ENCODE measurements around the gene SLC11A2. TPM values are rescaled to one million over a fixed set of nuclear protein-coding genes. Genes with fewer than 3 reads are reported as not detected.

Gene SLC11A2
- total and polyA plus RNA-seq, 2 experiments from 2014 or later, result 19.4 to 48.9 TPM

DNA sequence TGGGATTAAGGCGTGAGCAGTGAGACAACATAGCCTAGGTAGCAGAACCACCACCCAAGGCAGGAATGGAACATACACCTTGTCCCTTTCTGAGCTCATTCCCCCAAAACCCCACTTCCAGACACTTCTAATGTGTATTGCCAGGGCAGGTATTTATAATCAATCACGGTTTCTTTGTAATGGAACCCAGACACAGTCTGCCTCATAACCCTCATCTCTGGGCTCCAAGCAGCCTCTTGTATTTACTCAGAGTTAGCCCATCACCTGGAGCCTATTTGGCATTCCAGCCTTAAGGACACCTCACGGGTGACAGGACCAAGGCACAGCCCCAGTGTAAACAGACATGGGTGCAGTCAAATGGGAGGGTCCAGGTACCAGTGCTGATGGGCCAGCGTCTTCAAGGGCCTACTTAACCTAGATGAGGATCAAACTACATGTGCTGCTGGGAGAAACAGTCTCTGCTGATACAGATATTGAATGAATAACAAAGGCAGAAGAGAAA, 76.3 kb downstream of the SLC11A2 start (continued):
- TF ChIP-seq, protein P1, sequence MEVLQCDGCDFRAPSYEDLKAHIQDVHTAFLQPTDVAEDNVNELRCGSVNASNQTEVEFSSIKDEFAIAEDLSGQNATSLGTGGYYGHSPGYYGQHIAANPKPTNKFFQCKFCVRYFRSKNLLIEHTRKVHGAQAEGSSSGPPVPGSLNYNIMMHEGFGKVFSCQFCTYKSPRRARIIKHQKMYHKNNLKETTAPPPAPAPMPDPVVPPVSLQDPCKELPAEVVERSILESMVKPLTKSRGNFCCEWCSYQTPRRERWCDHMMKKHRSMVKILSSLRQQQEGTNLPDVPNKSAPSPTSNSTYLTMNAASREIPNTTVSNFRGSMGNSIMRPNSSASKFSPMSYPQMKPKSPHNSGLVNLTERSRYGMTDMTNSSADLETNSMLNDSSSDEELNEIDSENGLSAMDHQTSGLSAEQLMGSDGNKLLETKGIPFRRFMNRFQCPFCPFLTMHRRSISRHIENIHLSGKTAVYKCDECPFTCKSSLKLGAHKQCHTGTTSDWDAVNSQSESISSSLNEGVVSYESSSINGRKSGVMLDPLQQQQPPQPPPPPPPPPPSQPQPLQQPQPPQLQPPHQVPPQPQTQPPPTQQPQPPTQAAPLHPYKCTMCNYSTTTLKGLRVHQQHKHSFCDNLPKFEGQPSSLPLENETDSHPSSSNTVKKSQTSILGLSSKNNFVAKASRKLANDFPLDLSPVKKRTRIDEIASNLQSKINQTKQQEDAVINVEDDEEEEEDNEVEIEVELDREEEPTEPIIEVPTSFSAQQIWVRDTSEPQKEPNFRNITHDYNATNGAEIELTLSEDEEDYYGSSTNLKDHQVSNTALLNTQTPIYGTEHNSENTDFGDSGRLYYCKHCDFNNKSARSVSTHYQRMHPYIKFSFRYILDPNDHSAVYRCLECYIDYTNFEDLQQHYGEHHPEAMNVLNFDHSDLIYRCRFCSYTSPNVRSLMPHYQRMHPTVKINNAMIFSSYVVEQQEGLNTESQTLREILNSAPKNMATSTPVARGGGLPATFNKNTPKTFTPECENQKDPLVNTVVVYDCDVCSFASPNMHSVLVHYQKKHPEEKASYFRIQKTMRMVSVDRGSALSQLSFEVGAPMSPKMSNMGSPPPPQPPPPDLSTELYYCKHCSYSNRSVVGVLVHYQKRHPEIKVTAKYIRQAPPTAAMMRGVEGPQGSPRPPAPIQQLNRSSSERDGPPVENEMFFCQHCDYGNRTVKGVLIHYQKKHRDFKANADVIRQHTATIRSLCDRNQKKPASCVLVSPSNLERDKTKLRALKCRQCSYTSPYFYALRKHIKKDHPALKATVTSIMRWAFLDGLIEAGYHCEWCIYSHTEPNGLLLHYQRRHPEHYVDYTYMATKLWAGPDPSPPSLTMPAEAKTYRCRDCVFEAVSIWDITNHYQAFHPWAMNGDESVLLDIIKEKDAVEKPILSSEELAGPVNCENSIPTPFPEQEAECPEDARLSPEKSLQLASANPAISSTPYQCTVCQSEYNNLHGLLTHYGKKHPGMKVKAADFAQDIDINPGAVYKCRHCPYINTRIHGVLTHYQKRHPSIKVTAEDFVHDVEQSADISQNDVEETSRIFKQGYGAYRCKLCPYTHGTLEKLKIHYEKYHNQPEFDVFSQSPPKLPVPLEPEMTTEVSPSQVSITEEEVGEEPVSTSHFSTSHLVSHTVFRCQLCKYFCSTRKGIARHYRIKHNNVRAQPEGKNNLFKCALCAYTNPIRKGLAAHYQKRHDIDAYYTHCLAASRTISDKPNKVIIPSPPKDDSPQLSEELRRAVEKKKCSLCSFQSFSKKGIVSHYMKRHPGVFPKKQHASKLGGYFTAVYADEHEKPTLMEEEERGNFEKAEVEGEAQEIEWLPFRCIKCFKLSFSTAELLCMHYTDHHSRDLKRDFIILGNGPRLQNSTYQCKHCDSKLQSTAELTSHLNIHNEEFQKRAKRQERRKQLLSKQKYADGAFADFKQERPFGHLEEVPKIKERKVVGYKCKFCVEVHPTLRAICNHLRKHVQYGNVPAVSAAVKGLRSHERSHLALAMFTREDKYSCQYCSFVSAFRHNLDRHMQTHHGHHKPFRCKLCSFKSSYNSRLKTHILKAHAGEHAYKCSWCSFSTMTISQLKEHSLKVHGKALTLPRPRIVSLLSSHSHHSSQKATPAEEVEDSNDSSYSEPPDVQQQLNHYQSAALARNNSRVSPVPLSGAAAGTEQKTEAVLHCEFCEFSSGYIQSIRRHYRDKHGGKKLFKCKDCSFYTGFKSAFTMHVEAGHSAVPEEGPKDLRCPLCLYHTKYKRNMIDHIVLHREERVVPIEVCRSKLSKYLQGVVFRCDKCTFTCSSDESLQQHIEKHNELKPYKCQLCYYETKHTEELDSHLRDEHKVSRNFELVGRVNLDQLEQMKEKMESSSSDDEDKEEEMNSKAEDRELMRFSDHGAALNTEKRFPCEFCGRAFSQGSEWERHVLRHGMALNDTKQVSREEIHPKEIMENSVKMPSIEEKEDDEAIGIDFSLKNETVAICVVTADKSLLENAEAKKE (CRISPR knock-in tag; IDR thresholded peaks at IDR 0.05), result no peak

DNA sequence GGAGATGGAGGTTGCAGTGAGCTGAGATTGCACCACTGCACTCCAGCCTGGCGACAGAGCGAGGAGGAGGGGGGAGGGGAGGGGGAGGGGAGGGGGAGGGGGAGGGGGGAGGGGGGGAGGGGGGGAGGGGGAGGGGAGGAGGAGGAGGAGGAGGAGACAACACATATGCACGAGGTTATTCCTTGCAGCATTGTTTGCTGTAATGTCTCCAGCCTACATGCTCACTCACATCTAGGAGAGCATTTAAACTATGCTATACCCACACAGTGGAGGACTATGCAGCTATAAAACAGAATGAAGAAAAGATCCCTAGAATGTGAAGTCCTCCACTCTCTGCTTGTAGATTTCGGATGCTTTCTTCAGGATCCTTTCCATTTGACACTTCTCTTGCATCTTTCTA, 77.4 kb downstream of the SLC11A2 start:
- Histone ChIP-seq H3K79me2 (replicated peaks; ENCODE audit: insufficient read depth) (no peaks in the 10 kb centered on the region), H3K4me1 (ENCODE audit: insufficient read depth) (no peaks in the 10 kb centered on the region), H2AFZ (no peak overlapping the region), H3K9me2 (ENCODE audit: insufficient read depth) (no peaks in the 10 kb centered on the region), H3K36me3 (ENCODE audit: insufficient read depth) (peaks cover 5% of the 10 kb centered on the region; the same call in 1 of the 2 replicates), H3F3A (replicated peaks; ENCODE audit: low read depth) (0 out of 2 replicates have a peak, but pooled peaks cover 3% of the 10 kb centered on the region), H3K4me2 (no peak overlapping the region), H3K27ac (ENCODE audit: low read depth) (no peak overlapping the region), H4K20me1 (replicated peaks; ENCODE audit: insufficient read depth) (no peaks in the 10 kb centered on the region), H3K27me3 (ENCODE audit: insufficient read depth) (no peaks in the 10 kb centered on the region), H3K4me3 (no peak overlapping the region)
- H3K27me3 Mint-ChIP-seq (ENCODE audit: insufficient read depth, low read depth, poor library complexity), result peaks cover 7% of the 10 kb centered on the region
- no peak overlapping the region for H3K27ac Mint-ChIP-seq
- H3K4me3 Mint-ChIP-seq, result no peak overlapping the region
- DNase-seq (ENCODE audit: low spot score) (no peak), ATAC-seq (no peak)
- H3K9me3 Mint-ChIP-seq, result peaks cover 11% of the 10 kb centered on the region; the same call in 2 of the 3 replicates
- no peaks in the 10 kb centered on the region; the same call in 2 of the 3 replicates for H3K36me3 Mint-ChIP-seq (ENCODE audit: low read depth)
- peaks cover 3% of the 10 kb centered on the region; the same call in 1 of the 3 replicates for H3K4me1 Mint-ChIP-seq
- TF ChIP-seq, protein P2, sequence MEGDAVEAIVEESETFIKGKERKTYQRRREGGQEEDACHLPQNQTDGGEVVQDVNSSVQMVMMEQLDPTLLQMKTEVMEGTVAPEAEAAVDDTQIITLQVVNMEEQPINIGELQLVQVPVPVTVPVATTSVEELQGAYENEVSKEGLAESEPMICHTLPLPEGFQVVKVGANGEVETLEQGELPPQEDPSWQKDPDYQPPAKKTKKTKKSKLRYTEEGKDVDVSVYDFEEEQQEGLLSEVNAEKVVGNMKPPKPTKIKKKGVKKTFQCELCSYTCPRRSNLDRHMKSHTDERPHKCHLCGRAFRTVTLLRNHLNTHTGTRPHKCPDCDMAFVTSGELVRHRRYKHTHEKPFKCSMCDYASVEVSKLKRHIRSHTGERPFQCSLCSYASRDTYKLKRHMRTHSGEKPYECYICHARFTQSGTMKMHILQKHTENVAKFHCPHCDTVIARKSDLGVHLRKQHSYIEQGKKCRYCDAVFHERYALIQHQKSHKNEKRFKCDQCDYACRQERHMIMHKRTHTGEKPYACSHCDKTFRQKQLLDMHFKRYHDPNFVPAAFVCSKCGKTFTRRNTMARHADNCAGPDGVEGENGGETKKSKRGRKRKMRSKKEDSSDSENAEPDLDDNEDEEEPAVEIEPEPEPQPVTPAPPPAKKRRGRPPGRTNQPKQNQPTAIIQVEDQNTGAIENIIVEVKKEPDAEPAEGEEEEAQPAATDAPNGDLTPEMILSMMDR (conservative IDR thresholded peaks at IDR 0.05; ENCODE audit: low read depth in 2 of 2), result no peak
- TF ChIP-seq POLR2AphosphoS5 (IDR thresholded peaks at IDR 0.05; ENCODE audit: low read depth) (no peak), STAT1 (IDR thresholded peaks at IDR 0.05; ENCODE audit: unreplicated experiment) (no peak), CREB1 (CRISPR knock-in tag; IDR thresholded peaks at IDR 0.05; ENCODE audit: low read depth) (no peak)
- TF ChIP-seq, protein P1 (CRISPR knock-in tag; IDR thresholded peaks at IDR 0.05), result no peak
- TF ChIP-seq, protein P3, sequence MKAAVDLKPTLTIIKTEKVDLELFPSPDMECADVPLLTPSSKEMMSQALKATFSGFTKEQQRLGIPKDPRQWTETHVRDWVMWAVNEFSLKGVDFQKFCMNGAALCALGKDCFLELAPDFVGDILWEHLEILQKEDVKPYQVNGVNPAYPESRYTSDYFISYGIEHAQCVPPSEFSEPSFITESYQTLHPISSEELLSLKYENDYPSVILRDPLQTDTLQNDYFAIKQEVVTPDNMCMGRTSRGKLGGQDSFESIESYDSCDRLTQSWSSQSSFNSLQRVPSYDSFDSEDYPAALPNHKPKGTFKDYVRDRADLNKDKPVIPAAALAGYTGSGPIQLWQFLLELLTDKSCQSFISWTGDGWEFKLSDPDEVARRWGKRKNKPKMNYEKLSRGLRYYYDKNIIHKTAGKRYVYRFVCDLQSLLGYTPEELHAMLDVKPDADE (IDR thresholded peaks at IDR 0.05), result no peak

All from GM23338 (cell line).